Measurements from ENCODE around the gene EIF3I. TPM values are rescaled to one million over a fixed set of nuclear protein-coding genes. Genes with fewer than 3 reads are reported as not detected.
A peak's percentile ranks its signal among the peaks of the same experiment; 100 is the strongest.

The EIF3I gene
- total and polyA plus RNA-seq, 2 experiments from 2014 or later = 228 to 274 TPM

DNA sequence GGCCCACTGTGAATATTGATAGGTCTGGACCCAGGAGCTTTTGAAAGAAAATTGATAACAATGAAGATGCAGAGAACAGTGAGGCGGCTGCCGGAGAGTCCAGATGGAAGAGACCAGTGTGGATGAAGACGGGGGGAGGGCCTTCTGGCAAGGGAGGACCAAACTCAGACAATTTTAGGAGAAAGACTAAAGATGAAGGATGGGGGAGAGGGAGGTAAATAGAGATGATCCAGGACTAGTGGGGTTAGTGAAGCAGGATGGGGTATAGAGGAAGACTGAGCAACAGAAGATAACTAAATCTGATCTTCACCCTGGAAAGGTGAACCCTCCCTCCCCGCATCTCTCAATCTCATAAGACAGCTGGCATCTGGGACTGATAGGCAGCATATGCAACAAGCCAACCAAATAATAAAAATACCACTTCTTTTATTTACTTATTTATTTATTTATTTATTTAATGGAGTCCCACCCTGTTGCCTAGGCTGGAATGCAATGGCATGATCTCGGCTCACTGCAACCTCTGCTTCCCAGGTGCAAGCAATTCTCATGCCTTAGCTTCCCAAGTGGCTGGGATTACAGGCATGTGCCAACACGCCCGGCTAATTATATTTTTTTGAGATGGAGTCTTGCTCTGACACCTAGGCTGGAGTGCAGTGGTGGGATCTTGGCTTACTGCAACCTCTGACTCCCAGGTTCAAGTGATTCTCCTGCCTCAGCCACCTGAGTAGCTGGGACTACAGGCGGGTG, 10.5 kb downstream of the EIF3I start:
- Mint-ChIP-seq H3K36me3 (ENCODE audit: low read depth) (peaks cover 53% of the 10 kb centered on the region), H3K4me3 (no peak overlapping the region), H3K27ac (peak overlapping the region; percentile 42; the same call in 1 of the 2 replicates), H3K9me3 (no peaks in the 10 kb centered on the region), H3K27me3 (ENCODE audit: insufficient read depth, low read depth, poor library complexity) (peaks cover 3% of the 10 kb centered on the region), H3K4me1 (peaks cover 4% of the 10 kb centered on the region; the same call in 2 of the 3 replicates)
- DNase-seq (ENCODE audit: low spot score) (no peak), ATAC-seq (no peak)
- H3F3A ChIP-seq (replicated peaks; ENCODE audit: low read depth) = peaks cover 14% of the 10 kb centered on the region
- H4K20me1 ChIP-seq (replicated peaks; ENCODE audit: insufficient read depth) = peaks cover 2% of the 10 kb centered on the region
- H3K27me3 ChIP-seq (ENCODE audit: insufficient read depth) = no peaks in the 10 kb centered on the region
- H3K79me2 ChIP-seq (replicated peaks; ENCODE audit: insufficient read depth) = no peaks in the 10 kb centered on the region
- H3K4me1 ChIP-seq (ENCODE audit: insufficient read depth) = no peaks in the 10 kb centered on the region
- no peak overlapping the region for H3K4me2 ChIP-seq
- TF ChIP-seq EZH2phosphoT487 (IDR thresholded peaks at IDR 0.05; ENCODE audit: unreplicated experiment) (no peak), ZNF331 (CRISPR knock-in tag; IDR thresholded peaks at IDR 0.05; ENCODE audit: low read depth) (no peak), STAT1 (IDR thresholded peaks at IDR 0.05; ENCODE audit: unreplicated experiment) (no peak)
- H3K27ac ChIP-seq (ENCODE audit: low read depth) = peak overlapping the region; percentile 69; the same call in 1 of the 2 replicates
- H3K9me2 ChIP-seq (ENCODE audit: insufficient read depth) = no peaks in the 10 kb centered on the region
- peaks cover 32% of the 10 kb centered on the region for H3K36me3 ChIP-seq (ENCODE audit: insufficient read depth)
- no peak overlapping the region for H2AFZ ChIP-seq
- H3K4me3 ChIP-seq = no peak overlapping the region

DNA sequence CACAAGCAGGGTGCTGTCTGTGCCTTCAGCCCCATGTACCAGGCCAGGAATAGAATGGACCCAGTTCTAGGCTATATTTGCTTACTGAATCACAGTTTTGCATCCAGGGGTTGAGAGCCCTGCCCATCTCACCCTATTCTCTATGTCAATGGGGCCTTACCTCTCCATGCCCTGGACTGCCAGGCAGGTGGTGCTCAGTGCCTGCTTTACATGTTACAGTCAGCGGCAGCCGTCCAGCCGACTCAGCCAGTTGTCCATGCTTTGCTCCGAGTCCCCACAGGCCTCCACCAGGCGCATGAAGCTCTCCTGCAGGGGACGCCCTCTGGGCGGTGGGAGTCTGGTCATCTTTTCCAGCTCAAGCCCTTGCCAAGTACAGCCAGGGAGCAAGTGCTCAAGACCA, 12.6 kb downstream of the EIF3I start:
- DNase-seq (ENCODE audit: low spot score) (peak; percentile 34), ATAC-seq (no peak)
- no peaks in the 10 kb centered on the region for H4K20me1 ChIP-seq (replicated peaks; ENCODE audit: insufficient read depth)
- H3K36me3 Mint-ChIP-seq (ENCODE audit: low read depth) = peaks cover 33% of the 10 kb centered on the region
- peaks cover 7% of the 10 kb centered on the region; the same call in 1 of the 2 replicates for H3K79me2 ChIP-seq (replicated peaks; ENCODE audit: insufficient read depth)
- no peak overlapping the region for H2AFZ ChIP-seq
- peaks cover 11% of the 10 kb centered on the region for H3K4me1 Mint-ChIP-seq
- peaks cover 20% of the 10 kb centered on the region for H3F3A ChIP-seq (replicated peaks; ENCODE audit: low read depth)
- H3K36me3 ChIP-seq (ENCODE audit: insufficient read depth) = peaks cover 14% of the 10 kb centered on the region
- no peak overlapping the region for H3K27ac ChIP-seq (ENCODE audit: low read depth)
- no peaks in the 10 kb centered on the region for H3K9me3 Mint-ChIP-seq
- TF ChIP-seq, protein P1, sequence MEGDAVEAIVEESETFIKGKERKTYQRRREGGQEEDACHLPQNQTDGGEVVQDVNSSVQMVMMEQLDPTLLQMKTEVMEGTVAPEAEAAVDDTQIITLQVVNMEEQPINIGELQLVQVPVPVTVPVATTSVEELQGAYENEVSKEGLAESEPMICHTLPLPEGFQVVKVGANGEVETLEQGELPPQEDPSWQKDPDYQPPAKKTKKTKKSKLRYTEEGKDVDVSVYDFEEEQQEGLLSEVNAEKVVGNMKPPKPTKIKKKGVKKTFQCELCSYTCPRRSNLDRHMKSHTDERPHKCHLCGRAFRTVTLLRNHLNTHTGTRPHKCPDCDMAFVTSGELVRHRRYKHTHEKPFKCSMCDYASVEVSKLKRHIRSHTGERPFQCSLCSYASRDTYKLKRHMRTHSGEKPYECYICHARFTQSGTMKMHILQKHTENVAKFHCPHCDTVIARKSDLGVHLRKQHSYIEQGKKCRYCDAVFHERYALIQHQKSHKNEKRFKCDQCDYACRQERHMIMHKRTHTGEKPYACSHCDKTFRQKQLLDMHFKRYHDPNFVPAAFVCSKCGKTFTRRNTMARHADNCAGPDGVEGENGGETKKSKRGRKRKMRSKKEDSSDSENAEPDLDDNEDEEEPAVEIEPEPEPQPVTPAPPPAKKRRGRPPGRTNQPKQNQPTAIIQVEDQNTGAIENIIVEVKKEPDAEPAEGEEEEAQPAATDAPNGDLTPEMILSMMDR (conservative IDR thresholded peaks at IDR 0.05; ENCODE audit: low read depth in 2 of 2) = peak; percentile 14 to 47; a peak in 2 of 4 replicates
- no peak for TF ChIP-seq ZNF331 (CRISPR knock-in tag; IDR thresholded peaks at IDR 0.05; ENCODE audit: low read depth)
- peaks cover 6% of the 10 kb centered on the region; the same call in 1 of the 2 replicates for H3K4me1 ChIP-seq (ENCODE audit: insufficient read depth)
- no peak overlapping the region for H3K27ac Mint-ChIP-seq
- no peak overlapping the region for H3K4me3 Mint-ChIP-seq
- H3K27me3 Mint-ChIP-seq (ENCODE audit: insufficient read depth, low read depth, poor library complexity) = peaks cover 3% of the 10 kb centered on the region
- H3K4me2 ChIP-seq = no peak overlapping the region
- no peaks in the 10 kb centered on the region for H3K9me2 ChIP-seq (ENCODE audit: insufficient read depth)
- H3K27me3 ChIP-seq (ENCODE audit: insufficient read depth) = no peaks in the 10 kb centered on the region
- no peak overlapping the region for H3K4me3 ChIP-seq

DNA sequence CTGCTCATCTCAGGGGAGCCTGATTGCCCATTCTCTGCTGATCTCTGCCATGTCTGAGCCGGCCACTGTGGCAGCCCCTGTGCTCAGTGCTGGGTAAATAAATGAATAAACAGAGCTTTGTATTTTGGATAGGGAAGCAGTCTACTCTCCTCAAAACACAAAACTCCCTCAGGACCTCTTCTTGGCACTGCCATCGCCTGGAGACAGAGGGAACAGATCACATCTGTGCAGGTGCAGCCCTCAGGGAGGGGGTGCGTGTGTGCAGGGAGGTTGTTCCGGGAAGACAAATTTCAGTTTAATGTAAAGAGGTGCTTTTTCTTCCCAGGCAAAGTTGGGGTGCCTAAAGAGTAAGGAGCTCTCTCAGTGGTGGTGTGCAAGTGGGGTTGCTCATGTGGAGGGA, 17.1 kb downstream of the EIF3I start:
- peaks cover 7% of the 10 kb centered on the region; the same call in 1 of the 2 replicates for H3K79me2 ChIP-seq (replicated peaks; ENCODE audit: insufficient read depth)

More for the DNA sequence above, 17.1 kb downstream of the EIF3I start:
- peaks cover 20% of the 10 kb centered on the region for H3F3A ChIP-seq (replicated peaks; ENCODE audit: low read depth)
- DNase-seq (ENCODE audit: low spot score) (peak; percentile 46), ATAC-seq (peak; percentile 3; the same call in 2 of the 3 replicates)
- no peaks in the 10 kb centered on the region for H3K9me2 ChIP-seq (ENCODE audit: insufficient read depth)
- peak overlapping the region; percentile 66 for H3K4me3 ChIP-seq
- Mint-ChIP-seq H3K4me1 (peaks cover 16% of the 10 kb centered on the region), H3K9me3 (no peaks in the 10 kb centered on the region), H3K36me3 (ENCODE audit: low read depth) (peaks cover 2% of the 10 kb centered on the region; the same call in 1 of the 3 replicates), H3K4me3 (peak overlapping the region; percentile 88), H3K27me3 (ENCODE audit: insufficient read depth, low read depth, poor library complexity) (peaks cover 11% of the 10 kb centered on the region), H3K27ac (no peak overlapping the region; the same call in 1 of the 2 replicates)
- no peaks in the 10 kb centered on the region for H3K36me3 ChIP-seq (ENCODE audit: insufficient read depth)
- peaks cover 19% of the 10 kb centered on the region for H3K4me1 ChIP-seq (ENCODE audit: insufficient read depth)
- TF ChIP-seq POLR2AphosphoS5 (IDR thresholded peaks at IDR 0.05; ENCODE audit: low read depth) (no peak), JUNB (IDR thresholded peaks at IDR 0.05; ENCODE audit: unreplicated experiment) (no peak), EZH2 (IDR thresholded peaks at IDR 0.05; ENCODE audit: low read depth, unreplicated experiment) (no peak), EZH2phosphoT487 (IDR thresholded peaks at IDR 0.05; ENCODE audit: unreplicated experiment) (no peak), NANOG (IDR thresholded peaks at IDR 0.05; ENCODE audit: borderline replicate concordance) (no peak)
- TF ChIP-seq, protein P1 (conservative IDR thresholded peaks at IDR 0.05; ENCODE audit: low read depth in 2 of 2) = peak; percentile 10 to 30; a peak in 2 of 4 replicates
- TF ChIP-seq, protein P2, sequence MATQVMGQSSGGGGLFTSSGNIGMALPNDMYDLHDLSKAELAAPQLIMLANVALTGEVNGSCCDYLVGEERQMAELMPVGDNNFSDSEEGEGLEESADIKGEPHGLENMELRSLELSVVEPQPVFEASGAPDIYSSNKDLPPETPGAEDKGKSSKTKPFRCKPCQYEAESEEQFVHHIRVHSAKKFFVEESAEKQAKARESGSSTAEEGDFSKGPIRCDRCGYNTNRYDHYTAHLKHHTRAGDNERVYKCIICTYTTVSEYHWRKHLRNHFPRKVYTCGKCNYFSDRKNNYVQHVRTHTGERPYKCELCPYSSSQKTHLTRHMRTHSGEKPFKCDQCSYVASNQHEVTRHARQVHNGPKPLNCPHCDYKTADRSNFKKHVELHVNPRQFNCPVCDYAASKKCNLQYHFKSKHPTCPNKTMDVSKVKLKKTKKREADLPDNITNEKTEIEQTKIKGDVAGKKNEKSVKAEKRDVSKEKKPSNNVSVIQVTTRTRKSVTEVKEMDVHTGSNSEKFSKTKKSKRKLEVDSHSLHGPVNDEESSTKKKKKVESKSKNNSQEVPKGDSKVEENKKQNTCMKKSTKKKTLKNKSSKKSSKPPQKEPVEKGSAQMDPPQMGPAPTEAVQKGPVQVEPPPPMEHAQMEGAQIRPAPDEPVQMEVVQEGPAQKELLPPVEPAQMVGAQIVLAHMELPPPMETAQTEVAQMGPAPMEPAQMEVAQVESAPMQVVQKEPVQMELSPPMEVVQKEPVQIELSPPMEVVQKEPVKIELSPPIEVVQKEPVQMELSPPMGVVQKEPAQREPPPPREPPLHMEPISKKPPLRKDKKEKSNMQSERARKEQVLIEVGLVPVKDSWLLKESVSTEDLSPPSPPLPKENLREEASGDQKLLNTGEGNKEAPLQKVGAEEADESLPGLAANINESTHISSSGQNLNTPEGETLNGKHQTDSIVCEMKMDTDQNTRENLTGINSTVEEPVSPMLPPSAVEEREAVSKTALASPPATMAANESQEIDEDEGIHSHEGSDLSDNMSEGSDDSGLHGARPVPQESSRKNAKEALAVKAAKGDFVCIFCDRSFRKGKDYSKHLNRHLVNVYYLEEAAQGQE (IDR thresholded peaks at IDR 0.05; ENCODE audit: unreplicated experiment) = no peak
- H3K4me2 ChIP-seq = peak overlapping the region; percentile 99
- peak overlapping the region; percentile 84 for H2AFZ ChIP-seq
- no peaks in the 10 kb centered on the region for H4K20me1 ChIP-seq (replicated peaks; ENCODE audit: insufficient read depth)
- H3K27ac ChIP-seq (ENCODE audit: low read depth) = no peak overlapping the region; the same call in 1 of the 2 replicates
- H3K27me3 ChIP-seq (ENCODE audit: insufficient read depth) = peaks cover 7% of the 10 kb centered on the region; the same call in 1 of the 2 replicates

Measured in GM23338 (cell line).